Measurements from ENCODE around the gene C11orf58.

The C11orf58 gene

DNA sequence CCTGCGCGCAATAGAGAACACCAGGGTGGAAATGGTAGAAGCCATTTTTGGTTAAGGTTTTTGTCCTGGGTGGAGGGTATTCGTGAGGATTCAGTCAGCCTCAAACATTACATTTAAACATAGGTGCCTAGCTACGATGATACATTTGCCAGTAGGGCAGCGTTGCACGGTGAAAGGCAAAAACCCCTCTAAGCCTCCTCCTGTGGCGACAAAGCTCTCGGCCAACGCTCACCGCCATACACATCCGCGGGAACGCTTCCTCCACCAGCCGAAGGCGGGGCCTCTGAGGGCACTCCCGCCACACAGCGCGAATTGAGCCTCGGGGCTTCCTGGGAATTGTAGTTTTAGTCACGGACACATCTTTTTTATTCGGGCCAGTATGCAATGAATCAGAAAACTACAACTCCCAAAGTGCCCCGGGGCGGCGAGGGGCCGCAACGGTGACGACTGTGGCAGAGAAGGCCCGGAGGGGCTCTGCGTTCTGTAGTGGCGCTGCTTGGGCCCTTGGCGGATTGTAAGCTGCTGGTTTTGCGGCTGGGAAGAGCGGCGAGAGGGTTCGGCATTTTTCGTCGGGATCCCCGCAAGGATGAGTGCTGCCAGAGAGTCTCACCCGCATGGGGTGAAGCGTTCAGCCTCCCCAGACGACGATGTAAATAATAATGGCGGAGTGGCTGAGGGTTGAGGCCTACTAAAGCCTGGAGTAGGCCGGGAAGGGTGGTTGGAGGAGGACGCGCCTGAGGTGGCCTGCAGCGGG lies at the start of gene C11orf58:
Gene C11orf58 (plus strand): TSS at position 455 of the 754 bp plus-strand sequence. CDS start 132 bp downstream, at position 587.
- DNase-seq (ENCODE audit: low read depth) = peak; percentile 74

GRCh38 chr11:16690086-16690485 lies 48.4 kb upstream of the C11orf58 start:
- DNase-seq (ENCODE audit: low read depth) = no peak

GRCh38 chr11:16703795-16704194 lies 34.7 kb upstream of the C11orf58 start:
- DNase-seq (ENCODE audit: low read depth) = no peak

- no peak for DNase-seq (ENCODE audit: low read depth)
These were observed 24.9 kb upstream of the C11orf58 start for GRCh38 chr11:16713594-16713993.

- no peak for DNase-seq (ENCODE audit: low read depth)
These were observed 15.7 kb upstream of the C11orf58 start for GRCh38 chr11:16722581-16723344.

- DNase-seq (ENCODE audit: low read depth) = no peak
These were observed 10.6 kb upstream of the C11orf58 start for GRCh38 chr11:16727806-16728205.

- no peak for DNase-seq (ENCODE audit: low read depth)
These were observed 642 bp upstream of the C11orf58 start for GRCh38 chr11:16737818-16738192.

DNA sequence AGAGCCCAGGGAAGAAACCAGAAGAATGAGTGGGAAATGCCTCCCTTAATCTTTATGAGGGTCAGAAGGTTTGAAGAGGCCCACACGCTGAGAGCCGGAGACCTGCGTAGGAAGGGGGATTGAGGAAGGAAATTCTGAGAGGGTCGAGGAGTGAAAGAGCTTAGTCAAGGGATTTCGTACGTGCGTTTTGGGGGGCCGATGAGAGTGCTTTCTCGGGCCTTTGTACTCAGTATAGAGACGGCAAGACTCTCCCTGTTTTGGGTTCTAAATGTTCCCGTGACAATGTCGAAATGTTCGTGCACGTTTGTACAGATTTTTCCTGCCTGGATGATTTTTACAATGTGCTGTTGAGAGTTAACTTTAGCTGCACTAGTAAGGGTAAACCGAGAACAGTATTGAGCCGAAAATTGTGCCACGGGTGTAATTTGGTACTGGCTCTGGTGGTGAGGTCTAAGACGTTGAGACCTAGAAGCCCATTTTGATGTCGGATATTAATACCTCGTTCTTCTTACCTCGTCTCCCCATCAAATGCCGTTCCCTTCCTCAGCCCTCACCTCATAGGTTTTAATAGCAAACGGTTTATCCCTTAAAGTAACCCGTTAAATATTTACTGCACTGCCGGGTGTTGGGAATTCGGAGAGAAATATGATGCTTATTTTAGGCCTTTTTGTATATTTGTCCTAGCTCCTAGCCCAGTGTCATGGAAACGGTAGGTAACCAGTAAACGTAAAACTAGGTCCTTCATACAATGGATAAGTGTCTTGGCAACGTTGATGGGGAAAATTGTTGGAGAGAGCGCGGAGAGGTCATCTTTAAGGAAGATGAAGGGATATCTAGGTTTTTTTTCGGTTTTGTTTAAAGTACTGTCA lies 734 bp downstream of the C11orf58 start:
- DNase-seq (ENCODE audit: low read depth) = no peak

- DNase-seq (ENCODE audit: low read depth) = no peak
These were observed 3.0 kb downstream of the C11orf58 start for GRCh38 chr11:16741473-16741872.

- DNase-seq (ENCODE audit: low read depth) = no peak
These were observed 5.0 kb downstream of the C11orf58 start for GRCh38 chr11:16743478-16743877.

- DNase-seq (ENCODE audit: low read depth) = no peak
These were observed 5.8 kb downstream of the C11orf58 start for GRCh38 chr11:16744128-16744725.

DNA sequence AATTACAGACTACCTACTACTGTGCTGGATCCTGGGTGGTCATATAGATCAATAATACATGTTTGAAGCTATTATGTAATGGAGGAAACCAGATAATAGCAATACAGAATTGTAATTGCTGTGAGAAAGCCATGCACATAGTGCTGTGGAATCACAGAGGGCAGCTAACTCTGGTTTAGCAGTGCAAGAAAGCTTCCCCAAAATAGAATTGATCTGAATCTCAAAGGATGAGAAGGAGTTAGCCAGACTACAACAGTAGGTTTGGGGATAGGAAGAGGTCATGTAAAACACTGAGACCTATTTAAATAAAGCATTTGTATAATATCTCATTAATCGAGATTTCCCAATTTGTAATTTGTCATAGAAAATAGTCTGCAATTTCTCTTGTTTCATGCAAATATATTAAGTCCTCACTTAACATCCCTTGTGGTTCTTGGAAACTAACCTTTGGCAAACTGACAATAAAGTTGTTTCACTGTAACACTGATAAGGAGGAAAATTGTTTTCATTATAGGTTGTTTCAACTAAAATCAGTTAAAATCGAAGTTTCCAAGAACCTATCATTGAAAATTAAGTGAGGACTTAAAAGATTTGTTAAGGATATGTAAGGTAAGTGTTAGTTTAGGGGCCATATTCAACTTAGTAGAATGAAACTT lies 7.6 kb downstream of the C11orf58 start:
- DNase-seq (ENCODE audit: low read depth) = no peak

DNA sequence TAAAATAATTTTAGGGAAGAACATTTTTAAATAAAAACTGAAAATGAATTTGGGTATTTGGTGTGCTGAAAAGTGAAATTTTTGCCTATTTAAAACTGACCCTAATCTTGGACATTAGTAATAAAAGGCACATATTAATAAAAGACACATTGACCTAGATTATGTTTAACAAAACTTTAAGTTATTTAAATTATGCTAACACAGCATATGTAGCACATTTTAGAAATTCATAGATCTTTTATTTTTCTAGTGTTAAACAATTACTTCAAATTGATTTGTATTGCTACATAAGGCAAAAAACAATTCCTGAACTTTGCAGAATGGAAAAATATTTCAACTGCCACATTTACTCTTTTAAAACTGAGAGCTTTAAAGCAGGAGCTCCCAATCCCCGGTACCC lies 10.6 kb downstream of the C11orf58 start:
- no peak for DNase-seq (ENCODE audit: low read depth)

- no peak for DNase-seq (ENCODE audit: low read depth)
These were observed 11.2 kb downstream of the C11orf58 start for GRCh38 chr11:16749666-16750065.

- no peak for DNase-seq (ENCODE audit: low read depth)
These were observed 12.0 kb downstream of the C11orf58 start for GRCh38 chr11:16750417-16750816.

- no peak for DNase-seq (ENCODE audit: low read depth)
These were observed 20.1 kb downstream of the C11orf58 start for GRCh38 chr11:16758382-16759024.

DNA sequence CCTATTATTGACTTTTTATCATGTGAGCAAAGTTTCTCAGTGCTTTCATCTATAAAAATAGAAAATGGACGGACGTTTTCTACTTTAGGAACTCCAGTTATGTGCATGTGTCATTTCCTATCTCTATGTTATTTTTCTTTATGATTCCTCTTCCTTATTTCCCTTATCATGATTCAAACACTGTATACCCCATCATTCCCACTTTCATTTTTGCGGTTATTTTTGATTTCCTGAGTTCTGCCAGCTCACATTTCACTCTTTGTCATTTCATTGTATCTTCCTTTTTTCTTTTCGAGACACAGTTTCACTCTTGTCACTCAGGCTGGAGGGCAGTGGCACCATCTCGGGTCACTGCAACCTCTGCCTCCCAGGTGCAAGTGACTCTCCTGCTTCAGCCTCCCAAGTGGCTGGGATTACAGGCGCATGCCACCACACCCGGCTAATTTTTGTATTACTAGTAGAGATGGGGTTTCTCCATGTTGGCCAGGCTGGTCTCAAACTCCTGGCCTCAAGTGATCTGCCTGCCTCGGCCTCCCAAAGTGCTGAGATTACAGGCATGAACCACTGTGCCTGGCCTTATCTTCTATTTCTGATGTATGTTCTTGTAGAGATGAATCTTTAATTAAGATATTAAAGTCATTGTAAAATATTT lies 21.5 kb downstream of the C11orf58 start:
- DNase-seq (ENCODE audit: low read depth) = no peak

GRCh38 chr11:16763746-16764145 lies 25.3 kb downstream of the C11orf58 start:
- no peak for DNase-seq (ENCODE audit: low read depth)

GRCh38 chr11:16764888-16765287 lies 26.4 kb downstream of the C11orf58 start:
- DNase-seq (ENCODE audit: low read depth) = no peak

DNA sequence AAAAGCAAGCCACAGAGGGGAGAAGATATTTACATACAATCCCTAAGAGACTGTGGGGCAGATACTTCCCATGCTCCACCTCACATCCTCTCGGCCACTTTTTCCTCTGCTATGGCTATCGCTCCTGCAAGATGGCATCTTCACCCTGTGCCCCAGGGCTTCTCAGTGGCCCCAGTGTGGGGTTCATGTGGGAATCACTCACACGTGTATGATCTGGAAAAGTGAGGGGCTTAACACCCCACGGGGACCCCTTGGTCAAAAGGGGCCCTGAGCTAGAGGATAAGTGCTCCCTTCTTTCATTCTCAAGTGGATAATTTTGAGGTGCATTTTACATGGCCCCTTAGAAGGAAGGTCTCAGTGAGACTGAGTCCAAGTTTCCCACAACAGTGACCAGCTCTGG lies 28.7 kb downstream of the C11orf58 start:
- DNase-seq (ENCODE audit: low read depth) = no peak

- DNase-seq (ENCODE audit: low read depth) = no peak
These were observed 29.5 kb downstream of the C11orf58 start for GRCh38 chr11:16767957-16768356.
